Activated CD8-positive, alpha-beta memory T cell treated with anti-CD3 and anti-CD28 coated beads for 36 hours (primary cell): ENCODE data around the gene DHX57. TPM values are rescaled to one million over a fixed set of nuclear protein-coding genes. Genes with fewer than 3 reads are reported as not detected.
"Not testable (repeated sequence)": the region's sequence is repeated elsewhere in the genome, so short reads cannot be mapped to it uniquely, and the experiment has no call there.

Experiments
- CTCF ChIA-PET: fragments of 350-600 bp; sonication (Branson Sonifier 250); formaldehyde crosslinking; loops from one replicate; lab custom pipeline; 2021; ENCODE audit warnings: antibody characterized with exemption; lab: Charles Lee
- POLR2A ChIA-PET: fragments of 350-600 bp; sonication (Branson Sonifier 250); formaldehyde crosslinking; loops from one replicate; lab custom pipeline; 2021; ENCODE audit warnings: antibody characterized with exemption; lab: Charles Lee
- total RNA-seq, 2 experiments: library from RNA; stranded (reverse); gene quantifications; one replicate each; pipeline ENCODE4 v1.2.3, GENCODE V29; 2021

Gene DHX57
- total RNA-seq, 2 experiments from 2014 or later = 24.1 to 27.6 TPM

- CTCF ChIA-PET = interaction anchor here (0.6 kb wide), 1 partner anchor 631 kb away, joined by 4 read pairs; no protein-coding TSS in a partner anchor
- POLR2A ChIA-PET = no interaction called here
Observed at GRCh38 chr2:38810488-38810887, 65.2 kb downstream of the DHX57 start.

GRCh38 chr2:38808677-38809076, 67.1 kb downstream of the DHX57 start:
- ChIA-PET POLR2A (no interaction called here), CTCF (no interaction called here)

DNA sequence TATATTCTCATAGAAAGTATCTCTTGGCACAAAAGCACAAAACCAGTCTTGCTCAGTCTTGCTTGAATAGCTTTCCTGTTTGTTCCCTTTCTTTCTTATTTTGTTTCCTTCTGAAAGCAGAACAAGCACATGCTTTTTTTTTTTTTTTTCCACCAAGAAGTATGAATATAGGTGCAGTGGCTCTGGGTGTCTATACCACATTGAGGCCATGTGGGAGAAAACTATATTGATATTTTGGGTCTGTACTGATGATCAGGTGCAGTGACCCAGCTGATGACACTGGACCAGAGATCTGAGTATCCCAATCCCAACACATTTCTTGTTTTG, 69.0 kb downstream of the DHX57 start:
- POLR2A ChIA-PET = no interaction called here

DNA sequence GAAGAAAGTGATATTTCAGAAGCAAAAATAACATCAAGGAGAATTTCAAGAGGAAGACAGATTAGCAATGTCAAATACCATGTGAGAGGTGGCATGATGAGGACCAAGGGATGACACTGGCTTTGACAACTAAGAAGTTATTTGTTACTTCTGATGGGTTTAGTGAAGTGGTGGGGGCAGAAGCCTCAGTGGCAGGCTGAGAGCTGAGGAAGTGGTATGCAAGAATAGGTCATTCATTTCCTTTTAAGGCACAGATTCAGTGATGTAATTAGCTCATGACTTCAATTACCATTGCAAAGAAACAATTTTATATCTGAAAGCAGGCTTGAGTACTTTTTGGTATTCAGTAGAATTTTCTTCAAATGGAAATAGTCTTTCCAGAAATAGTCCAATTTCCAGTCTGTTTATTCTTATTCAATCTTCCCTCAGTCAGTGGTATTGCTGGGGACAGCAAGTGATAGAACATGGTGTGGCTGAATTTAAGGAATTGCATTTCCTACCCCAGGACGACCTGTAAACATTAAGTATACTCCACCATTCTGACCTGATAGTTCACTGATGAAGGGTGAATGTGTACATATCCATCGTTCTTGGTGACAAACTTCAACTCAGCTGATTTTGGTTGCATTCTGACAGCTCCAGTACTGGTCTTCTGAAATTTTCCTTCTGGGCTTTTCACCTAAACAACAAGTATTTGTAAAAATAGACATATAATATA, 69.6 kb downstream of the DHX57 start:
- ChIA-PET POLR2A (no interaction called here), CTCF (interaction anchor here (0.6 to 1.0 kb wide), 3 partner anchors 44 to 805 kb away, joined by 3 to 4 read pairs (median 3); no protein-coding TSS in a partner anchor)

More for the DNA sequence above, 69.0 kb downstream of the DHX57 start:
- CTCF ChIA-PET = interaction anchor here (0.6 to 1.0 kb wide), 3 partner anchors 44 to 806 kb away, joined by 3 to 4 read pairs (median 3); no protein-coding TSS in a partner anchor

- CTCF ChIA-PET = no interaction called here
- POLR2A ChIA-PET = interaction anchor here (0.8 kb wide), 1 partner anchor 19 kb away, joined by 5 read pairs; no protein-coding TSS in a partner anchor
Observed at GRCh38 chr2:38797953-38798352, 77.8 kb downstream of the DHX57 start.

DNA sequence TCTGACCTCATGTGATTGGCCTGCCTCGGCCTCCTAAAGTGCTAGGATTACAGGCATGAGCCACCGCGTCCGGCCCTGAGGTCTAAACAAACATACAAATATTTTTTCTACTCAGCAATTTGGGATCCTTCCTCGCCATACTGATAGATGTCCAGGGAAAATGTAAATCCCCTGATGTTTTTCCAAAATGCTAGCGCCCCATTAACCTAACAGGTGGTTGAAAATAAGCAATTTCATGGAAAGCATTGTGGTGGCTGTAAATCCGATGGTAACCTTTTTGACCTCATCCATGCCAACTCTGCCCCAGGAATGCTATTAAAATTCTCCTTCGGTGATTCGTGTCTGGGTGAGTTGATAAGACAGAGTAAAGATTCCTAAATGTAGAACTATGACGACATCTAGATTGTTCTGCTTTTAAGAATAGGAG, 78.5 kb downstream of the DHX57 start:
- POLR2A ChIA-PET = interaction anchor here (0.8 kb wide), 1 partner anchor 18 kb away, joined by 5 read pairs; no protein-coding TSS in a partner anchor
- CTCF ChIA-PET = no interaction called here

GRCh38 chr2:38795016-38795415, 80.7 kb downstream of the DHX57 start:
- CTCF ChIA-PET = interaction anchor here (0.9 kb wide), 1 partner anchor 433 kb away, joined by 3 read pairs; no protein-coding TSS in a partner anchor
- POLR2A ChIA-PET = not testable (repeated sequence)

DNA sequence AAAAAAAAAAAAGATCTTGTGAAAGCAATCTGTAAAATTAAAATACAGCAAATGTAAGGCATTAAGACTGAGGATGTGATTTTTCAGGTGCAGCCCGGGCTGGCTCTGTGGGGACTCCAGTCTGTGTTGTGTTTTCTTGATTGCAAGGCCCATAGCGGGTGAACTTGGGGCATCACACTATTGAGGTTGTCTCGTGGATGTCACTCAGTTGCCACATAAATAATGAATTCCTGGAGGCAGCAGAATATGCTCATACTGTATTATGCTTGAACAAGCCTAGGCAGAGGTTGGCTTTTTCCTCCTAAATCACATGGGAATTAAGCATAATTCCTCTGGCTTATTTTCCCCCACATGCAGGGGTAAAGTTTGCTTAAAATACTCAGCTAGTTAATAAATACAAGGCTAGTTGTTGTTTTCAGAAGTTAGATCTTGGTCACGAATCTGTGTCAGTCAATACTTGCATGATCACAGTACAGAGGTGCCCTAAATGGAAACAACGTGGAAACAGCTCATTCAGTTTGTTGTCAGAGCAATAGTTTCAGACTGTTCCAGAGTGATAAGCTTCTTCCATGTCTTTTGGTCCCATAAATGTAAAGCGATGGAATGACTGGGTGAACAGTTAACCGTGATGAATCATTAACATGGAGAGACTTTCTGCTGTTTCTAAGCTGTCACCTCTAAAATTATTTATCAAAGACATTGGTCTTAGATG, 81.3 kb downstream of the DHX57 start:
- POLR2A ChIA-PET = no interaction called here

DNA sequence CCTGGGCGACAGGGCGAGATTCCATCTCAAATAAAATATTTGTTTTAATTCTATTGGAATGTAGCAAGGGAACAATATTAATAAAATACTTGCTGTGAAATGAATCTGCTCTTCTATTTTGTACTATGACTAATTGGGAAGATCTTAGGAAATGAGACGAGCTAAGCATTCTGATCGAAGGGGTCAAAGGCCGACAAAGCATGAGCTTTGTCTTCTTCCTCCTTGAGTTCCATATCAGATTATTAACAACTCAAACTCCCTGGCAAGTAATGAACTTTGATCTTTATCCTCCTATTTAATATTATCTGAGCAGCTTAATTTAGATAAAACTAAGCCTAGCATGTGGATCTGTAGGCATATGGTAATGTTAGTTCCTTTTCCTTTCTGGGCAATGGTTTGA, 82.2 kb downstream of the DHX57 start:
- POLR2A ChIA-PET = no interaction called here
- CTCF ChIA-PET = no interaction called here

More for the DNA sequence above, 81.3 kb downstream of the DHX57 start:
- CTCF ChIA-PET = interaction anchor here (0.9 kb wide), 1 partner anchor 434 kb away, joined by 3 read pairs; no protein-coding TSS in a partner anchor

DNA sequence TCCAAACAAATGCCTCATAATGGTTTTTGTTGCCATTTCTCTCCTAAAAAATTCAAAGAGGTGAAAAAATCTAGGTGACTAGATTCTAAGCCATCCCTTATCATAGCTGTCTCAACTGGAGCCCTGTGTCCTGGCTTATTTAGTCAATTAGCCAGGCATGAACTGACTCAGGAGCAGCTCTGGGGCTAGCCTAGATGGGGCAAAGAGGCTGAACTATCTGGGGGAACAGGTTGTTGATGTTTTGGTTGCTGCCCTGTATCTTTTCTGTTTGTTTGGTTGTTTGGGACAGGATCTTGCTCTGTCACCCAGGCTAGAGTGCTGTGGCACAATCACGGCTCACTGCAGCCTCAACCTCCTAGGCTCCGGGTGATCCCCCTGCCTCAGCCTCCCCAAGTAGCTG, 83.0 kb downstream of the DHX57 start:
- ChIA-PET CTCF (no interaction called here), POLR2A (no interaction called here)

DNA sequence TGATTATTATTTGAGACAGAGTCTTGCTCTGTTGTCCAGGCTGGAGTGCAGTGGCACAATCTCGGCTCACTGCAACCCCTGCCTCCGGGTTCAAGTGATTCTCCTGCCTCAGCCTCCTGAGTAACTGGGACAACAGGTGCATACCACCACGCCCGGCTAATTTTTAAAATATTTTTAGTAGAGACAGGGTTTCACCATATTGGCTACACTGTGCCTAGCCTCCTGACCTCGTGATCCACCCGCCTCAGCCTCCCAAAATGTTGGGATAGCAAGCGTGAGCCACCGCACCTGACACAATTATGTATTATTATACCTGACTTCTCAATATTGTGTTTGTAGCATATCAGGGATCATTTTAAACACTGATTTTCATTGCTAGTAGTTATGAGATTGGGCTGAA, 83.4 kb downstream of the DHX57 start:
- POLR2A ChIA-PET, CTCF ChIA-PET: not testable (repeated sequence)

DNA sequence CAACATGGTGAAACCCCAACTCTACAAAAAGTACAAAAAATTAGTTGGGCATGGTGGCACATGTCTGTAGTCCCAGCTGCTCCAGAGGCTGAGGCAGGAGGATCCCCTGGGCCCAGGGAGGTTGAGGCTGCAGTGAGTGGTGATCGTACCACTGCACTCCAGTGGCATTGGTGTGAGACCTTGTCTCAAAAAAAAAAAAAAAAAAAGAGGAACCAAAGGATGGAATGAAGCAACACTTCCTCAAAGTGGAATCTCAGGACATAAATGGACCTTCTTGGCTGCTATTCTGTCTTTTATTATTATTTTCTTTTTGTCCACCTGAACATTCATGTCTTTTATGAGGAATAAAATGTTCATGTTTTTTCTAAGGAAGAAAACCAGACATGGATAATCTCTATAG, 84.0 kb downstream of the DHX57 start:
- POLR2A ChIA-PET = no interaction called here
- CTCF ChIA-PET = no interaction called here

DNA sequence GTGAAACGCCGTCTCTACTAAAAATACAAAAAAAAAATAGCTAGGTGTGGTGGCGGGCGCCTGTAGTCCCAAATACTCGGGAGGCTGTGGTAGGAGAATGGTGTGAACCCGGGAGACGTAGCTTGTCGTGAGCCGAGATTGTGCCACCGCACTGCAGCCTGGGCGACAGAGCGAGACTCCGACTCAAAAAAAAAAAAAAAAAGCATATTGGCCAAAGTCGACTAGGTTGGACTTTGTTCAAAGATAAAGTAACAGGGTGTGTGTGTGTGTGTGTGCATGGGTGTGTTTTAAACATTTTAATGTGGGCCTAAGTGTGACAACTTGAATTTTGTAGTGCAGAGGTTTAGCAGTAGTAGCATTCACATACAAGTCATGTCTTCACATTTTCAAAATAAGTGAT, 86.0 kb downstream of the DHX57 start:
- POLR2A ChIA-PET = interaction anchor here (0.6 kb wide), 1 partner anchor 11 kb away, joined by 7 read pairs; no protein-coding TSS in a partner anchor

GRCh38 chr2:38788306-38788705, 87.4 kb downstream of the DHX57 start:
- ChIA-PET CTCF (no interaction called here), POLR2A (interaction anchor here (0.6 to 1.7 kb wide), 2 partner anchors 37 to 136 kb away, joined by 3 to 4 read pairs; partner anchors contain the start of gene SRSF7)

More for the DNA sequence above, 86.0 kb downstream of the DHX57 start:
- CTCF ChIA-PET = interaction anchor here (0.7 kb wide), 1 partner anchor 333 kb away, joined by 3 read pairs; no protein-coding TSS in a partner anchor

- CTCF ChIA-PET = no interaction called here
- POLR2A ChIA-PET = no interaction called here
Observed at GRCh38 chr2:38783586-38783985, 92.1 kb downstream of the DHX57 start.

- ChIA-PET CTCF (interaction anchor here (1.5 kb wide), 1 partner anchor 27 kb away, joined by 3 read pairs; the partner anchor contains the start of gene SRSF7), POLR2A (interaction anchor here (0.5 to 1.6 kb wide), 2 partner anchors 19 to 28 kb away, joined by 5 to 6 read pairs; partner anchors contain the start of gene SRSF7)
Observed at GRCh38 chr2:38778687-38779082, 97.0 kb downstream of the DHX57 start.

DNA sequence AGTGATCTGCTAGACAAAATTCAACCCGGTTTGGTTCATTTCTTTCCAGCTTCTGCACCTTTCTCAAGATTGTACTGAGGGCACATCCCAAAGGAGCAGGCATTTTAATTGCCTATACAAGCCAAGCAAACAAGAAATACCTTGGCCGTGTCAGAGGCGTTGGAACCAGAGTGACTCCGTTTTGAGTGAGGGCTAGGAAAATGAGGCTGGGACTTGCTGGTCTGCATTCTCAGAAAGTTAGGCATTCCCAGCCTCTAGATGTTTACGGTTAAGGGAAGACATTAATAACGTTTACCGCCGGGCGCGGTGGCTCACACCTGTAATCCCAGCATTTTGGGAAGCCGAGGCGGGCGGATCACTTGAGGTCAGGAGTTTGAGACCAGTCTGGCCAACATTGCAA, 99.2 kb downstream of the DHX57 start:
- ChIA-PET CTCF (no interaction called here), POLR2A (interaction anchor here (0.6 kb wide), 1 partner anchor 8 kb away, joined by 4 read pairs; no protein-coding TSS in a partner anchor)

GRCh38 chr2:38775921-38776225, 99.9 kb downstream of the DHX57 start:
- CTCF ChIA-PET = no interaction called here
- POLR2A ChIA-PET = no interaction called here

DNA sequence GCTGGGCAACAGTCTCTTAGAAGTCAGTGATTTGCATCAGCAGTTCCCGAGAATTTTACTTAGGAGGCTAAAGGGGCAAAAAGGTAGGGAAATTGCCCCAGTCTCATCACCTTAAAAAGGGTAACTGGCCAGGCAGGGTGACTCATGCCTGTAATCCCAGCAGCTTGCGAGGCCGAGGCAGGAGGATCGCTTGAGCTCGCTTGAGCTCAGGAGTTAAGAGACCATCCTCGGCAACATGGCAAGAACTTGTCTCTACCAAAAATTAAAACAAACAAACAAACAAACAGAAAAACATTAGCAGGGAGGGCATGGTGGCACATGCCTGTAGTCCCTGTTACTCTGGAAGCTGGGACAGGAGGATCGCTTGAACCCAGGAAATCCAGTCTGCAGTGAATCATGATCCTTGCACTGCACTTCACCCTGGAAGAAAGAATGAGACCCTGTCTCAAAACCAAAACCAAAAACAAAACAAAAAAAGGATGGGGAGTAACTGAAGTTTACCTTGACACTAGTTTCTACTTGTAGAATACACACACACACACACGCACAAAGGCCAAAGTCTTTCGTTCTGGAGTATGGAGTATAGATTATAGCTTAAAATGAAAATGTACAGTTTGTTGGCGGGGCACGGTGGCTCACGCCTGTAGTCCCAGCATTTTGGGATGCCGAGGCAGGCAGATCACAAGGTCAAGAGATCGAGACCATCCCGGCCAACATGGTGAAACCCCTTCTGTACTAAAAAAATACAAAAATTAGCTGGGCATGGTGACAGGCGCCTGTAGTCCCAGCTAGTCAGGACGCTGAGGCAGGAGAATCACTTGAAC, 100.4 kb downstream of the DHX57 start:
- POLR2A ChIA-PET = no interaction called here
- CTCF ChIA-PET = no interaction called here
